NCI-H187 treated with DMSO at 0.1 percent for 48 hours (cell line): ENCODE measurements around the gene TRA2B.

Experiments
- DNase-seq: peaks from one replicate; lab custom pipeline; 2025; lab: John Stamatoyannopoulos, UW

Gene TRA2B

GRCh38 chr3:185950728-185951127 lies 12.9 kb upstream of the TRA2B start:
- no peak for DNase-seq

DNA sequence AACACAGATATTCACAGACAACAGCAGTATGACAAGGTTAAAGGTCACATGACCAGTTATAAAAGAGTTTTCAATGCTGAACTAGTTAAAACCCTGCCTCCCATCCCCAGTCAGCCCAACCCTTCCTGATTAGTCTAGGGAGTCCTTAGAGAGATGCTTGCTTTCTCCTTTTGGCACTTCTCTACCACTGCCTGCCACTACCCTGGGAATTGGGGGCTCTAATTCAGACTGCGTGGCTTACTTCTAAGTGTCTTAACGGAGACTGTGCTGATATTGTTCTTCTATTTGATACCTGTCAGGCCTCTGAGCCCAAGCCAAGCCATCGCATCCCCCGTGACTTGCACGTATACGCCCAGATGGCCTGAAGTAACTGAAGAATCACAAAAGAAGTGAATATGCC lies 11.7 kb upstream of the TRA2B start:
- DNase-seq: no peak

- no peak for DNase-seq
These were observed 10.5 kb upstream of the TRA2B start for GRCh38 chr3:185948292-185948691.

DNA sequence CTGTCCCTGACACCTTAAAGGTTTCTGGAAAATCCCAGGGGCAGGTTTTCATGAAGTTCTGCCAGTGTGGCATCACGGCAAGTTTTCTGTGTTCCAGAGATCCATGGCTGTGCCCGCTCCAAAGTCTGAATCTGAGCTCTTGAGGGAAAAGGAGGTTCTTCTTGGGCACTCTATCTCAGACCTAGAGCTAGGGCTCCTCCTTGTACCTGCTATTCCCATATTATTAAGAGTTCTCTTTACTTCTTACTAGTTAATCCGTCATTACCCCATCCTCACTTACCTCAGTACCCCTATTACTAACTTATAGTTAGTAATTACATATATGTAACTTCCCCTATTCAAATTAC lies 5.9 kb upstream of the TRA2B start:
- no peak for DNase-seq

DNA sequence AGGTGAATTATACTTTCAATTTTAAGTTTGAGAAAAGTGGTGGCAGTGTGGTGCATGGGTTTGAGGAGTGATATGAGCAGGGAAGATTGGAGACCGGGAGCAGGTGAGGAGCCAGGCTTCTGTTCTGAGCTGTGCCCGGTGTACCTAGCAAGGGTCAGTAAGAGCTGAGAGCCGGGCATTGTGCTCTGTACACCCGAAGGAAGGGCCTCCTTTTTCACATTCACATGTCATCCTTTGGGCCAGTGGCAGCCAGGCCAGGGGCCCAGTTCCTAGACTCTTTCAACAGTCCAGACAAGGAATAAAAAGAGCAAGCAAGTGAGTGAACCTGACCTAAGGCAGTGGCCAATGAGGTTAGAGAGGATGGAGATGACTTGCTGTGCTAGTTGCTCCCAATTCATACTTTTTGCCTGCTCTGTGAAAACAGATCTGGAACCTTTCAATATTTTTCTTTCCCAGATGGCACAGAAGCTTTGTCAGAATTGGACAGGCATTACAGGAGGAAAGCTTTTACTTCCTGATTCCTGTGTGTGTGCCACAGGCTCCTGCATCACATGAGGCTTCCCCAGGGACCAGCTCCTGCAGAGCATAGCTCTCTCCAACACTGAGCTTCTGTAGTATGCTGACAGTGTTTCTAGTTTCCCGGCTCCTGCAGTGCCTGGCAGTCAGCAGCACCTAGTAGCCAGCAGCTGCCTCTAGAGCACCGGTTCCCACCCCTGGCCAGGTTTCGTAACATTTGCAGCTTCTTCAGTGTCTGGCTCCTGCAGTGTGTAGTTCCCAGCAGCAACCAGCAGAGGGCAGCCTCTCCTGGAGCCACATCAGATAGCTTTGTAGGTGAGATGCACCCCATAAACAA lies 5.3 kb upstream of the TRA2B start:
- peak; percentile 80 for DNase-seq

DNA sequence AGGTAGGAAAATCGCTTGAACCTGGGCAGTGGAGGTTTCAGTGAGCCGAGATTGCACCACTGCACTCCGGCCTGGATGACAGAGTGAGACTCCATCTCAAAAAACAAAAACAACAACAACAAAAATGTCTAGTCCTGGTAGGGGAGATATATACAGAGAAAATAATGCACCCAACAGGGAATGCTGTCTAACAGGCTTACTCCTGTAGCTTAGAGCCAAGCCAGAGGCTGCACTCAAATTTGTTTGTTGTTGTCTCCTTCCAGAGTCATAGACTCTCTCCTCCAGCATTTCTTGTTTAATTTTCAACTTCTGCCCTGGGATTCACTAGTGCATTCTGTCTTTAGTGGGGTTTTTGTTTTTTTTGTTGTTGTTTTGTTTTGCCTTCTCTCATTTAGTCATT lies 4.6 kb upstream of the TRA2B start:
- DNase-seq: no peak

- DNase-seq: no peak
These were observed 3.1 kb upstream of the TRA2B start for GRCh38 chr3:185940951-185941350.

DNA sequence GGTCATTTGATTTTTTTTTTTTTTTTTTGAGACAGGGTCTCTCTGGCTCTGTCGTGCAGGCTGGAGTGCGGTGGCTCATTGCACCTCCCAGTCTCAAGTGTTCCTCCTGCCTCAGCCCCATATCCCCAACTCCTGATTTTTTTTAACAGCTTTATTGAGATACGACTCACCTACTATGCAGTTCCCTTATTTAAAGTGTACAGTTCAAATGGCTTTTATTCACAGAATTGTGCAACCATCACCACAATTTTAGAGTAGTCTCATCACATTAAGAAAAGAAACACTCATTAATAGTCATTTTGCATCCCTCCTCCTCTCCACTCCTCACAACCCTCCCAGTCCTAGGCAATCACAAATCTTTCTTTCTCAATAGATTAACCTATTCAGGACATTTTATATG lies 1.9 kb upstream of the TRA2B start:
- no peak for DNase-seq

DNA sequence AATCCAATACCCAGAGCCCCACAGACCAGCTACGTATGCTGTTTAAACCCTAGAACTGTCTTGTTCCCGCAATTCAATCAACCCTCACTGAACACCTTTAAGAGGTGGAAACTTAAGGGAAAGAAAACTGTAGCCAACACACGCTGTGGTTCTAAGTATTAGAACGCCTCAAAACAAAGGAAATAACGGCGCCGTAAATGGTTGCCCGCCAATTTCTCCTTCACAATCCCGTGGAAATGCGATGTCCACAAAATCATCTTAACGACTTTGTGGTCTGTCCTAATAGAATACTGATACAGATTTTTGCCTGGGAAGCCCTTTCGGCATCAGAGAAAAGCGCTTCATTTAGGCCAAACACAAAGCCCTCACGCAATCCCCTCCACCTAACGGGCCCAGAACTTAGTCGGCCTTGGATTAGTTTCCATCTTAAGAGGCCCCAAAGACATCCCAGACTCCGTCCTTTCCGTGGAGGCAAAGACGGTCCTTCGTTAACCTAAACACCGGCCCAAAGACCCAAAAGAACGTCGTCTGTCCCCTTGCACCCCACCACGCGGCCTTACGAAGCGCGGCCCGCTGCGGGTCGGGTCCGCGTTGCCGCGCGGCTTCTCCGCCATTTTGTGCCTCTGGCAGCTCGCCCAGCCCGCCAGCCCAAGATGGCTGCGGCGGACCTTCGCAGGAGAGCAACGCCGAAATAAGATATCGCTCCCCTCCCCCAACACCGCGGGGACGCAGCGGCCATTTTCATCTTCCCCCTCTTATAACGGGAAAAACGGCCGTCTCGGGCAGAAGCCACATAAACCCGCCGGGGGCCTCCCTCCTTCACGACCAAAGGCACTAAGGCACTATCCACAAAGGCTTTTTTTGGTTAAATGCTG lies 763 bp downstream of the TRA2B start:
- peak; percentile 12 for DNase-seq

DNA sequence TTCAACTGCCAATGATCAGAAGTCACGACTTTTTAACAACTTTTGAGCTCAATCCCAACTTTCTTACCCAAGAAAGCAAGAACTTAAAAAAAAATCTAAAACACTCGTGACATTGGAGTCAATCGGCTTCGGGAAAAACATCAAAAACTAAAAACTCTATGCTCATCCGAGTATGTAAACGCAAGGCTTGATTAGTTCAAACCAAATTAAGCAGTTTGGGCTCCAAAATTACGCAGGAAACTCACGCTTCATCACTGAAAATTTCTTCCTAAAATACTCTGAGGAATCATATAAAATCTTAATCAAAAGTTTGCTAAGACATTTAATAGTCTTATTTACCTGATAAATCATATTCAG lies 1.6 kb downstream of the TRA2B start:
- DNase-seq: no peak

- DNase-seq: no peak
These were observed 2.1 kb downstream of the TRA2B start for GRCh38 chr3:185935465-185936272.

- DNase-seq: no peak
These were observed 2.9 kb downstream of the TRA2B start for GRCh38 chr3:185934767-185935464.

GRCh38 chr3:185934174-185934557 lies 3.6 kb downstream of the TRA2B start:
- DNase-seq: no peak

- DNase-seq: no peak
These were observed 4.2 kb downstream of the TRA2B start for GRCh38 chr3:185933374-185934173.

GRCh38 chr3:185931777-185932612 lies 5.8 kb downstream of the TRA2B start:
- no peak for DNase-seq

GRCh38 chr3:185930393-185931107 lies 7.3 kb downstream of the TRA2B start:
- DNase-seq: no peak

- DNase-seq: no peak
These were observed 8.3 kb downstream of the TRA2B start for GRCh38 chr3:185929192-185930151.

GRCh38 chr3:185928496-185928895 lies 9.3 kb downstream of the TRA2B start:
- DNase-seq: no peak
